Fibroblast of skin of right quadriceps (primary cell): ENCODE measurements around the gene REL.
"Not testable (repeated sequence)": the region's sequence is repeated elsewhere in the genome, so short reads cannot be mapped to it uniquely, and the experiment has no call there.

Experiments used
- DNase-seq: peaks from one replicate; pipeline ENCODE4 v3.0.0-alpha.2; 2013

REL gene

GRCh38 chr2:60868589-60869273 is 12.6 kb upstream of the REL start:
- DNase-seq: no peak

GRCh38 chr2:60872510-60872928 is 8.9 kb upstream of the REL start:
- no peak for DNase-seq

GRCh38 chr2:60873381-60873780 is 8.0 kb upstream of the REL start:
- DNase-seq: no peak

- no peak for DNase-seq
These were observed 5.9 kb upstream of the REL start for GRCh38 chr2:60875520-60875919.

- DNase-seq: no peak
These were observed 729 bp upstream of the REL start for GRCh38 chr2:60880643-60881046.

GRCh38 chr2:60882971-60883753 is 1.8 kb downstream of the REL start:
- DNase-seq: no peak

- DNase-seq: no peak
These were observed 2.5 kb downstream of the REL start for GRCh38 chr2:60883896-60884295.

- peak; percentile 12 for DNase-seq
These were observed 3.4 kb downstream of the REL start for GRCh38 chr2:60884800-60885199.

- DNase-seq: no peak
These were observed 4.3 kb downstream of the REL start for GRCh38 chr2:60885683-60886082.

GRCh38 chr2:60886991-60887390 is 5.6 kb downstream of the REL start:
- DNase-seq: no peak

- no peak for DNase-seq
These were observed 7.5 kb downstream of the REL start for GRCh38 chr2:60888853-60889252.

GRCh38 chr2:60889581-60890392 is 8.4 kb downstream of the REL start:
- not testable (repeated sequence) for DNase-seq

GRCh38 chr2:60890393-60890707 is 9.0 kb downstream of the REL start:
- no peak for DNase-seq

GRCh38 chr2:60891180-60891579 is 9.8 kb downstream of the REL start:
- DNase-seq: no peak

GRCh38 chr2:60898567-60898966 is 17.2 kb downstream of the REL start:
- no peak for DNase-seq

- no peak for DNase-seq
These were observed 18.0 kb downstream of the REL start for GRCh38 chr2:60899230-60899891.

GRCh38 chr2:60899892-60900249 is 18.5 kb downstream of the REL start:
- no peak for DNase-seq

GRCh38 chr2:60901296-60901695 is 19.9 kb downstream of the REL start:
- DNase-seq: not testable (repeated sequence)

- DNase-seq: not testable (repeated sequence)
These were observed 24.5 kb downstream of the REL start for GRCh38 chr2:60905867-60906266.

GRCh38 chr2:60906395-60906794 is 25.0 kb downstream of the REL start:
- no peak for DNase-seq

- DNase-seq: no peak
These were observed 26.0 kb downstream of the REL start for GRCh38 chr2:60907329-60907728.

- DNase-seq: peak; percentile 20
These were observed 44.8 kb downstream of the REL start for GRCh38 chr2:60925994-60926740.
